ENCODE measurements around the gene RIMS3.

Gene RIMS3

DNA sequence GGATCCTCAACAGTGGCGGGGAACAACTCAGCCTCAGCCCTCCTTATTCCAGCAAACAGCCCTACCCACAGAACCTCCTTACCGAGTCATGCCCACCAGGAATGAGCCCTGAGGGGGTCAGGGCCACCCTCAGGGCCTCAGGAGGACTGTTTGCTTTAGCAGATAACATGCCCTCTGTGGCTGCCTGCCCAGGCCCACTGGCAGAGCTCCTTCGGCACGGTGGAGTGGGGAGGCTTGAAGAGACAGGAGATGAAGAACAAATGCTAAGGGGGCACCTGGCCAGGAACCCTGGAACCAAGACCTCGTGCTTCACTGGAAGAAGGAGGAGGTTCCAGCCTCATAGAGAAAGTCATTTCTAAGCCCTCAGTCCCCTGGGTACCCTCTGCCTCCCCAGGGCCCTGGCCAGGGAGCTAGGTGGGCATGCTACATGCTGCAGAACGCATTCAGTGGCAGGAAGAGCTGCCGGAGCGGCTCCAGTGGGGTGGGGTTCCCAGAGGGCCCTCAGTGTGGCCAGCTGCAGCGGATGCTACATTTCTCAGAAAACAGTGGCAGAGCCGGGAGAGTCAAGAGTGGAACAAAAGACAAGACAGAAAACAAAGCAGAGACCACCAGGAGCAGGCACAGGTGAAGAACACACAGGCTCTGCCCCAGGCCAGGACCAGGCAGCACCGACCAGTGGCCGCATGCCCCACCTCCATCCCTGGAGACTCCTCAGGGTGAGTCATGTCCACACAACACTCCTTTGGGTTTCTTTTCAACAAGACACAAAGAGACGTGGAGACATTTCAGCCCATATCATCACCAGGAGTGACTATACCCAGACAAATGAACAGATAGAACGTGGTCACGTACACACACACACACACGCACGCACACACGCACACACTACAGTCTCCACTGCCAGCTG, 39.8 kb downstream of the RIMS3 start:
- H3K4me3 ChIP-seq (ENCODE audit: low read depth in 1 of 2, low read length in 2 of 2), result no peak overlapping the region
- H3K27me3 ChIP-seq (ENCODE audit: low read depth, low read length), result no peaks in the 10 kb centered on the region
- H3K27ac ChIP-seq (ENCODE audit: low read length), result no peak overlapping the region
- no peaks in the 10 kb centered on the region for H3K9me3 ChIP-seq (ENCODE audit: control insufficient read depth in 1 of 2, low read length in 2 of 2)
- H3K4me1 ChIP-seq (ENCODE audit: control insufficient read depth in 1 of 2, insufficient read depth in 2 of 2, low read length in 2 of 2), result no peaks in the 10 kb centered on the region
- no peaks in the 10 kb centered on the region for H3K36me3 ChIP-seq (ENCODE audit: control insufficient read depth in 1 of 2, insufficient read depth in 2 of 2, low read length in 2 of 2)

DNA sequence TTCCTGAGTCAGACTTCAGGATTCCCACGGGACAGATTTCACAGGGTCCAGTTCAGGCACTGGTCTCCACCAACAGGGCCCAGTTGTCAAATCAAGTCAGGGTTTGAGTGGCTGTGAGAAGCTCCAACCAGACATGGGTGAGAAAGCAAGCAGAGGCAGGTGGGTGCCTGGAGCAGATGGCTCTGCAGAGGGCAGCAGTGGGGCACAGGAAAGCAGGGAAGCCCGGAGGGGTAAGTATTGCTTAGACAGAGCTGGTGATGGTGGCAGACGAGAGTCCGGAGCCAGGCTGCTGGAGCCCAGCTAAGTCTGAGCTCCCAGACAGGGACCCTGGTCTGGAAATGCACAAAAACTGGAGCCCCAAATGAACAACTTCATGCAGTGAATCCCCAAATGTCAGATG, 40.4 kb downstream of the RIMS3 start:
- Histone ChIP-seq H3K27ac (ENCODE audit: low read length) (no peak overlapping the region), H3K27me3 (ENCODE audit: low read depth, low read length) (no peaks in the 10 kb centered on the region), H3K36me3 (ENCODE audit: control insufficient read depth in 1 of 2, insufficient read depth in 2 of 2, low read length in 2 of 2) (no peaks in the 10 kb centered on the region), H3K4me1 (ENCODE audit: control insufficient read depth in 1 of 2, insufficient read depth in 2 of 2, low read length in 2 of 2) (no peaks in the 10 kb centered on the region), H3K9me3 (ENCODE audit: control insufficient read depth in 1 of 2, low read length in 2 of 2) (no peaks in the 10 kb centered on the region), H3K4me3 (ENCODE audit: low read depth in 1 of 2, low read length in 2 of 2) (no peak overlapping the region)

DNA sequence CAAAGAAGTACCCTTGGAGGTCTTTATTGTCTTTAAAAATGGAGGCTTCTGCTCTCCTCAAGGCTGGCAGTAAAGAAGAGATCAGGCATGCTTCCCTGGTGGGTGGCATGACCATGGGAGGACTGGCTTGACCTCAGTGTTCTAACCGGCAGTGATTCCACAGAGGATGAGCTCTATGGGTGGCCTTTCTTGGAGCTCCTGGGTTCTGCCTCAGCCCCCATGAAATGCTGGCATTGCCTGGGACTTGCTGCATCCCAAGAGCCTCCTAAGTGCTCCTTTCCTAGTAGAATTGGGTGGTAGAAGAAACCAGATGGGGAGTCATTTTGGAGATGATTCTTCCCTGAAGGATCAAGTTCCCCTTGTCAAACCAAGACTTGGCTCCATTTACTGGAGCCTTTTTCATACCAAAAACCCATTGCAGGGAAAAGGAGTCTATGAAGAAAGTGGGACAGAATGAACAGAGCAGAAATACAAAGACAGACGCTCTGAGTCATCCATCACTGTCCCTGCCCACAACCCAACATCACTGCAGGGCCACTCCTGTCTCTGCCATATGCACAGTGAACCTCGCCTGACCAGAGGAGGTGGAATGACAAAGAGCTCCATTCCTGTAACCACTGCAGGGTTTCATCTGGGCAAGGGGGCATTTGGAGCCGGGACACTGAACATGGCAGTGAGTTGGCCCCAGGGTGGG, 42.4 kb downstream of the RIMS3 start:
- Histone ChIP-seq H3K9me3 (ENCODE audit: control insufficient read depth in 1 of 2, low read length in 2 of 2) (no peaks in the 10 kb centered on the region), H3K4me3 (ENCODE audit: low read depth in 1 of 2, low read length in 2 of 2) (no peak overlapping the region), H3K4me1 (ENCODE audit: control insufficient read depth in 1 of 2, insufficient read depth in 2 of 2, low read length in 2 of 2) (no peaks in the 10 kb centered on the region), H3K27me3 (ENCODE audit: low read depth, low read length) (no peaks in the 10 kb centered on the region), H3K27ac (ENCODE audit: low read length) (no peak overlapping the region), H3K36me3 (ENCODE audit: control insufficient read depth in 1 of 2, insufficient read depth in 2 of 2, low read length in 2 of 2) (no peaks in the 10 kb centered on the region)

DNA sequence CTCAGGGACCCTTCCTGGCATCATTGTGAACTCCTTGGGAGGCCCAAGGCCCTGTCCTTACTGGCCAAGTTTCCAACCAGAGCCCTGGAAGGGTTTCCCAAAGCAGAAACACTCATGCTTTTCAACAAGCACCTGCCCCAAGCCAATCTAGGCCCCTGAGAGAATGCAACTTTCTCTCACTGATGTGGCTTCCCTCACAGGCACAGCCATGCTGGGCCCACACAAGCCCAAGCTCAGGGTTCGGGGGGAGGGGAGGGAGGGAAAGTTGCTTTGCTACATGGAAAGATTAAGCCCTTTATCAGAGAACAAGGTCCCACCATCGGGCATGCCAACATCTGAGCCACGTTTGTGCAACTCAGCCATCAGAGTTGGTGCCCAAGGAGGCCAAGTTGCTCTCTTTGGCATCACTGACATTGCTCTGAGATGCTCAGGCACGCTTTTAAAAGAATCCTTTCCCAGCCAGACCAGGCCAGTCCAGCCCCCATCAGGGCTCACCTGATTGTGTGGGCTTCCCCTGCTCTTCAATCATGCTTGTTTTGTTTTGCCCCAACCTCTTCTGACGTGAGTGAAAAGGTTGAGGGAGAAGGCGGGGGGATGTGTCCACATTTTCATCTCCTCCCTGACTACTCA, 43.5 kb downstream of the RIMS3 start:
- H3K27ac ChIP-seq (ENCODE audit: low read length), result no peak overlapping the region
- no peaks in the 10 kb centered on the region for H3K4me1 ChIP-seq (ENCODE audit: control insufficient read depth in 1 of 2, insufficient read depth in 2 of 2, low read length in 2 of 2)
- H3K36me3 ChIP-seq (ENCODE audit: control insufficient read depth in 1 of 2, insufficient read depth in 2 of 2, low read length in 2 of 2), result no peaks in the 10 kb centered on the region
- no peaks in the 10 kb centered on the region for H3K27me3 ChIP-seq (ENCODE audit: low read depth, low read length)
- H3K4me3 ChIP-seq (ENCODE audit: low read depth in 1 of 2, low read length in 2 of 2), result no peak overlapping the region
- no peaks in the 10 kb centered on the region for H3K9me3 ChIP-seq (ENCODE audit: control insufficient read depth in 1 of 2, low read length in 2 of 2)

DNA sequence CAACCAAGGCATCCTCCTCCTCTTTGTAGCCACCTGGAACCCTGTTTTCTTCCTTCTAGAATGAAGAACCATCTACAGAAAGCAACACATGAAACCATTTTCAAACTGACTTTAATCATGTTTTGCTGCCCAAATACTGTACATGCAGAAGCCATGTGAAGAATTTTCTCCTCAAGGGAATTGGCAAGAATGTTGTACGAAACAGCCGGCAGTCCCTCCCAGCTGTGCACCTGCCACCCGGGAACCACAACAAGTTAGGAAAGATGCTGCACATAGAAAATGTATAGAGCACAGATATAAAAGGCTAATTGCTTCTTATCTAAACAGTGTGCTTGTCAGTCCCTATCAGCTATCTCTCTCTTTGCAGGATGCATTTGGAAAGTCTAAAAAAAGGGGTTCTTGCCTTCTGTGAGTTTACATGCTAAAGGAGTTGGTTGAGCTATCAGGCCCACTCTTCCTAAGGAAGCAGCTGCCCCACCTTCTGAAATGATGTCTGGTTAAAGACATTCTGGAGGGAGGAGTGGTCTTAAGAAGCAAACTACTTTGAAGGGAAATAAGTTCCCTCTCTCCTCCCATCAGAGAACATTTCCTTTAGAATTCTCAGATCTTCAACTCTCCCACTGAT, 44.8 kb downstream of the RIMS3 start:
- Histone ChIP-seq H3K27ac (ENCODE audit: low read length) (no peak overlapping the region), H3K4me3 (ENCODE audit: low read depth in 1 of 2, low read length in 2 of 2) (no peak overlapping the region), H3K36me3 (ENCODE audit: control insufficient read depth in 1 of 2, insufficient read depth in 2 of 2, low read length in 2 of 2) (no peaks in the 10 kb centered on the region), H3K27me3 (ENCODE audit: low read depth, low read length) (no peaks in the 10 kb centered on the region), H3K4me1 (ENCODE audit: control insufficient read depth in 1 of 2, insufficient read depth in 2 of 2, low read length in 2 of 2) (no peaks in the 10 kb centered on the region), H3K9me3 (ENCODE audit: control insufficient read depth in 1 of 2, low read length in 2 of 2) (peaks cover 0 to 3% of the 10 kb centered on the region in 2 donors)

DNA sequence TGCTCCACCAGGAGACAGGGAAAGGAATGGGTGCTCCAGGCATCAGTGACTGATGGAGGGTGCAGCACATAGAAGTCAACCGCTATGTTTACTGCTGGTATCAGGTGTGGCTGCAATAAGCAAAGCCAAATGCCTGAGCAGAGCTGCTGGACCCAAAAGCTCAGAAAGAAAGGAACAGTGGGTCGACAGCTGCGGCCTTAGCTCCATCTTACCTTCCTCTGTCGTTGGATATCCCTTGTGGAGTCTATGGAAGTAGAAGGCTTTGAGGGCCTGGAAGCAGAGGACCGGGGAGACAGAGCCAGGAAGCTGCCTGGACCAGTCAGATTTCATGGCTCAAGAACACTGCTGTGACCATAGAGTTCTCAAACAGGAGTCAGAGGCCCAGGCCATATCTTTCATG, 45.3 kb downstream of the RIMS3 start:
- Histone ChIP-seq H3K4me1 (ENCODE audit: control insufficient read depth in 1 of 2, insufficient read depth in 2 of 2, low read length in 2 of 2) (no peaks in the 10 kb centered on the region), H3K9me3 (ENCODE audit: control insufficient read depth in 1 of 2, low read length in 2 of 2) (peaks cover 0 to 3% of the 10 kb centered on the region in 2 donors), H3K27me3 (ENCODE audit: low read depth, low read length) (no peaks in the 10 kb centered on the region), H3K36me3 (ENCODE audit: control insufficient read depth in 1 of 2, insufficient read depth in 2 of 2, low read length in 2 of 2) (no peaks in the 10 kb centered on the region), H3K4me3 (ENCODE audit: low read depth in 1 of 2, low read length in 2 of 2) (no peak overlapping the region), H3K27ac (ENCODE audit: low read length) (no peak overlapping the region)

DNA sequence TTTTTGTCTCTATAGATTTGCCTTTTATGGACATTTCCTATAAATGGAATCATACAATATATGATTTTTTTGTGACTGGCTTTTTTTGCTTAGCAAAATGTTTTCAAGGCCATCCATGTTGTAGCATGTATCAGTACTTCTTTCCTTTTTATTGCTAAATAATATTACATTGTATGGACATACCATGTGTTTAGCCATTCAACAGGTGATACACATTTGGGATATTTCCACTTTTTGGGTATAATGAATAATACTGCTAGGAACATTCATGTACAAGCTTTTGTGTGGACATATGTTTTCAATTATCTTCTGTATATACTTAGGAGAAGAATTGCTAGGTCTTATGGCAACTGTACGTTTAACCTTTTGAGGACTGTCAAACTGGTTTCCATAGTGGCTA, 47.4 kb downstream of the RIMS3 start:
- Histone ChIP-seq H3K36me3 (ENCODE audit: control insufficient read depth in 1 of 2, insufficient read depth in 2 of 2, low read length in 2 of 2) (no peaks in the 10 kb centered on the region), H3K4me1 (ENCODE audit: control insufficient read depth in 1 of 2, insufficient read depth in 2 of 2, low read length in 2 of 2) (no peaks in the 10 kb centered on the region), H3K27ac (ENCODE audit: low read length) (no peak overlapping the region), H3K4me3 (ENCODE audit: low read depth in 1 of 2, low read length in 2 of 2) (no peak overlapping the region), H3K9me3 (ENCODE audit: control insufficient read depth in 1 of 2, low read length in 2 of 2) (peaks cover 0 to 3% of the 10 kb centered on the region in 2 donors), H3K27me3 (ENCODE audit: low read depth, low read length) (no peaks in the 10 kb centered on the region)

DNA sequence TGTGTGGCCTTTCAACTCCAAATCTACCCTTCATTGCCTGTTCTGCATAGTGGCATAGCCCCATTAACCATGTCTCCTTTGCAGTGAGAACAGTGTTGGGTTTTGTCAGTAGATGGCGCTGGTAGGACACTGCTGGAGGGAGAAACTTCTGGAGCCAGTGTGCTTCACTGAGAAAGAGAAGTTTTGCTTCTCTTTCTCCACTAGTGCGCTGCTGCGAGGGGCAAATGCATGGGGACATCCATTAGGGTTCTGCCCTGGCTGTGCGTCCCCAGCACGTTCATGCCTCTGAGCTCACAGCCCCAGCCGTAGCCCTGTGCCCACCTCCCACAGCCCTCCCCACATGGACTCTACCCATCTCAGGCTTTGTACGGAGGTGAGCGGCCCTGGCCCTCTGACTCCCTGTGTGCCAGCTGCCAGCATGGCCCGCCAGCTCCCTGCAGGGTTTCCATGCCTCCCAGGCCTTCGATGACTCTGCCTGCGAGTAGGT, 53.1 kb downstream of the RIMS3 start:
- no peak overlapping the region for H3K27ac ChIP-seq (ENCODE audit: low read length)
- peaks cover 0 to 5% of the 10 kb centered on the region in 2 donors for H3K4me1 ChIP-seq (ENCODE audit: control insufficient read depth in 1 of 2, insufficient read depth in 2 of 2, low read length in 2 of 2)
- no peaks in the 10 kb centered on the region for H3K36me3 ChIP-seq (ENCODE audit: control insufficient read depth in 1 of 2, insufficient read depth in 2 of 2, low read length in 2 of 2)
- no peaks in the 10 kb centered on the region for H3K27me3 ChIP-seq (ENCODE audit: low read depth, low read length)
- peaks cover 0 to 3% of the 10 kb centered on the region in 2 donors for H3K9me3 ChIP-seq (ENCODE audit: control insufficient read depth in 1 of 2, low read length in 2 of 2)
- H3K4me3 ChIP-seq (ENCODE audit: low read depth in 1 of 2, low read length in 2 of 2), result no peak overlapping the region

DNA sequence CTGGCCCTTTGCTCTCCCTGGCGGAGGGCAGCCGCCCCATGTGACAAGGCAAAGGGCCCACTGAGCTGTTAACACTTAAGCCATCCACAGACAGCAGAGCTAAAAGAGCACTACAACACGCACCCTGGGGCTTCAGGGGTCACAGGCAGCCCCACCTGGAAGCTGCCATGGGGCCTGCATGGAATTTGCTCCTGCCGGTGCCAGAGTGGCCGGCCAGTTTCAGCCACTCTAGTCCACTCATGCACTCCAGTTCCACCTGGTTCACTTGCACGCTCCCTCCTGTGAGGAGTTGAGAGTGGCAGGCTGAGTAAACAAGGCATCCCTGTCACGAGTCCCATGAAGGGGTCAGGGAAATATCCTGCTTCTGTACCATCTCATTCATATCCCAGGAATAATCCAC, 55.3 kb downstream of the RIMS3 start:
- H3K9me3 ChIP-seq (ENCODE audit: control insufficient read depth in 1 of 2, low read length in 2 of 2), result no peaks in the 10 kb centered on the region
- no peaks in the 10 kb centered on the region for H3K27me3 ChIP-seq (ENCODE audit: low read depth, low read length)
- H3K27ac ChIP-seq (ENCODE audit: low read length), result no peak overlapping the region
- no peak overlapping the region for H3K4me3 ChIP-seq (ENCODE audit: low read depth in 1 of 2, low read length in 2 of 2)
- H3K4me1 ChIP-seq (ENCODE audit: control insufficient read depth in 1 of 2, insufficient read depth in 2 of 2, low read length in 2 of 2), result peaks cover 0 to 5% of the 10 kb centered on the region in 2 donors
- H3K36me3 ChIP-seq (ENCODE audit: control insufficient read depth in 1 of 2, insufficient read depth in 2 of 2, low read length in 2 of 2), result no peaks in the 10 kb centered on the region

DNA sequence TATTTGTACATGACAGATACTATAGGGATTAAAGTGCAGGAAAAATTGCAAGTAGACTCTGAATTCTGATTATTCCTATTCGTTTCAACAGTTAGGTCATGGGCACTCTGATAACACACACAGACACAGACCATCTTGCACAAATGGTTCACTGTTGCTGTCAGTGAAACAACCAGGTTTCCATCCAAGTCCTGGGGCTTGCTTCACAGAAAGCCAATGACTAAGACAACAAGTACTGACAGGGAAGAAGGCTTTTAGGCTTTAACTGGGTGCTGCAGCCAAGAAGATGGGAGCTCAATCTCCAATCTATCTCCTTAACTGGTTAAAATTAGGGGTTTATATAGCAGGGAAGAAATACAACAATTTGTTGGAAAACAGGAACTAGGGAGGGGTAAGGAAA, 57.6 kb downstream of the RIMS3 start:
- H3K36me3 ChIP-seq (ENCODE audit: control insufficient read depth in 1 of 2, insufficient read depth in 2 of 2, low read length in 2 of 2), result no peaks in the 10 kb centered on the region
- H3K9me3 ChIP-seq (ENCODE audit: control insufficient read depth in 1 of 2, low read length in 2 of 2), result no peaks in the 10 kb centered on the region
- H3K27me3 ChIP-seq (ENCODE audit: low read depth, low read length), result no peaks in the 10 kb centered on the region
- no peak overlapping the region for H3K4me3 ChIP-seq (ENCODE audit: low read depth in 1 of 2, low read length in 2 of 2)
- H3K4me1 ChIP-seq (ENCODE audit: control insufficient read depth in 1 of 2, insufficient read depth in 2 of 2, low read length in 2 of 2), result peaks cover 0 to 5% of the 10 kb centered on the region in 2 donors
- H3K27ac ChIP-seq (ENCODE audit: low read length), result no peak overlapping the region

DNA sequence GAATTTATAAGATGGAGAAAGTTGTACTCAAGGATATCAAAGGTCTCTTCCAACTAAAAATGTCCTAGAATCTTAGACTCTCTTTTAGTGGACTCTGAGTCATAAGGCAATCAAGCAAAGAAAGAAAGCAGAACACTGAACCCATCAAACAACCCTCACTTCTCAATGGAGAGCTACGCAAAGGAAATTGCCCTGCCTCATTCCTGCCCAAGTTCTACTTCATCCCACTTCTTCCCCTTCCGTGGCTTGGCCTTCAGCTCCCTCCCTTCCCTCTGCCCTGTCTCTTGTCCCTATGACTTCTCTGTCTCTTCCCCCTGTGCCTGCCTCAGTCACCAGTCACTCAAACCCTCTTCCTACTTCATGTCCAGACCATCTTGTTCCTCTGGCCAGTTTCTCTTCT, 58.5 kb downstream of the RIMS3 start:
- Histone ChIP-seq H3K27ac (ENCODE audit: low read length) (no peak overlapping the region), H3K9me3 (ENCODE audit: control insufficient read depth in 1 of 2, low read length in 2 of 2) (no peaks in the 10 kb centered on the region), H3K4me1 (ENCODE audit: control insufficient read depth in 1 of 2, insufficient read depth in 2 of 2, low read length in 2 of 2) (no peaks in the 10 kb centered on the region), H3K4me3 (ENCODE audit: low read depth in 1 of 2, low read length in 2 of 2) (no peak overlapping the region), H3K36me3 (ENCODE audit: control insufficient read depth in 1 of 2, insufficient read depth in 2 of 2, low read length in 2 of 2) (no peaks in the 10 kb centered on the region), H3K27me3 (ENCODE audit: low read depth, low read length) (no peaks in the 10 kb centered on the region)
